Smooth muscle cell (in vitro differentiated cells): ENCODE results near the gene NFATC1. TPM values are rescaled to one million over a fixed set of nuclear protein-coding genes. Genes with fewer than 3 reads are reported as not detected.

Experiments used
- DNase-seq: peaks from one replicate; lab custom pipeline; 2025; ENCODE audit not compliant: unreplicated experiment; lab: John Stamatoyannopoulos, UW
- H2AFZ ChIP-seq: fragments of 200-600 bp; sonication (generic); 2 replicates; pipeline ENCODE4 v1.6.0; 2016; ENCODE audit warnings: antibody characterized with exemption, low read depth, mild to moderate bottlenecking
- H3F3A ChIP-seq: fragments of 200-600 bp; sonication (generic); 2 replicates; pipeline ENCODE4 v1.6.0; 2017; ENCODE audit warnings: antibody characterized with exemption, low read depth
- H3K27ac ChIP-seq: fragments of 200-600 bp; sonication (generic); 2 replicates; pipeline ENCODE4 v1.5.1; 2016; ENCODE audit warnings: low read depth, mild to moderate bottlenecking
- H3K27me3 ChIP-seq: fragments of 200-600 bp; sonication (generic); 2 replicates; pipeline ENCODE4 v1.6.1; 2016; ENCODE audit warnings: low read depth, mild to moderate bottlenecking
- H3K36me3 ChIP-seq: fragments of 200-600 bp; sonication (generic); 2 replicates; pipeline ENCODE4 v1.5.1; 2016; ENCODE audit warnings: low read depth
- H3K4me1 ChIP-seq: fragments of 200-600 bp; sonication (generic); 2 replicates; pipeline ENCODE4 v1.5.1; 2016; ENCODE audit warnings: low read depth
- H3K4me2 ChIP-seq: fragments of 200-600 bp; sonication (generic); 2 replicates; pipeline ENCODE4 v1.6.0; 2016; ENCODE audit warnings: mild to moderate bottlenecking
- H3K4me3 ChIP-seq: fragments of 200-600 bp; sonication (generic); 2 replicates; pipeline ENCODE4 v1.5.1; 2016; ENCODE audit warnings: mild to moderate bottlenecking
- H3K79me2 ChIP-seq: fragments of 200-600 bp; sonication (generic); 2 replicates; pipeline ENCODE4 v1.6.0; 2016; ENCODE audit warnings: low read depth, mild to moderate bottlenecking
- H3K9ac ChIP-seq: fragments of 200-600 bp; sonication (generic); 2 replicates; pipeline ENCODE4 v1.6.0; 2016; ENCODE audit warnings: low read depth
- H3K9me3 ChIP-seq: fragments of 200-600 bp; sonication (generic); replicated peaks from 2 replicates; pipeline ENCODE4 v1.5.1; 2016; ENCODE audit warnings: low read depth
- H4K20me1 ChIP-seq: fragments of 200-600 bp; sonication (generic); 2 replicates; pipeline ENCODE4 v1.6.0; 2016; ENCODE audit warnings: low read depth
- WGBS: methylation state at CpG from one replicate; pipeline ENCODE4 v1.1.7; 2016; ENCODE audit warnings: low lambda C conversion rate; 5-methylcytosine and 5-hydroxymethylcytosine counted together
- polyA plus RNA-seq: library from polyadenylated mRNA; unstranded; fragments of >200 nt; fragmentation: Nextera tagmentation; extraction: Ambion mirVana; gene quantifications from 2 replicates; pipeline ENCODE4 v1.2.1, GENCODE V29; 2016
- total RNA-seq: library from RNA; depleted of rRNA; stranded (reverse); fragments of >200 nt; gene quantifications from 2 replicates; pipeline ENCODE4 v1.2.3, GENCODE V29; 2014
- TF ChIP-seq, protein P1 (sequence below): fragments of 200-600 bp; sonication (generic); IDR thresholded peaks from 2 replicates; pipeline ENCODE4 v1.5.1; 2017; ENCODE audit warnings: borderline replicate concordance, mild to moderate bottlenecking, antibody characterized with exemption; ENCODE audit not compliant: insufficient read depth, poor library complexity, severe bottlenecking

NFATC1 gene
- total and polyA plus RNA-seq, 2 experiments from 2014 or later, result 13.1 to 19.2 TPM

DNA sequence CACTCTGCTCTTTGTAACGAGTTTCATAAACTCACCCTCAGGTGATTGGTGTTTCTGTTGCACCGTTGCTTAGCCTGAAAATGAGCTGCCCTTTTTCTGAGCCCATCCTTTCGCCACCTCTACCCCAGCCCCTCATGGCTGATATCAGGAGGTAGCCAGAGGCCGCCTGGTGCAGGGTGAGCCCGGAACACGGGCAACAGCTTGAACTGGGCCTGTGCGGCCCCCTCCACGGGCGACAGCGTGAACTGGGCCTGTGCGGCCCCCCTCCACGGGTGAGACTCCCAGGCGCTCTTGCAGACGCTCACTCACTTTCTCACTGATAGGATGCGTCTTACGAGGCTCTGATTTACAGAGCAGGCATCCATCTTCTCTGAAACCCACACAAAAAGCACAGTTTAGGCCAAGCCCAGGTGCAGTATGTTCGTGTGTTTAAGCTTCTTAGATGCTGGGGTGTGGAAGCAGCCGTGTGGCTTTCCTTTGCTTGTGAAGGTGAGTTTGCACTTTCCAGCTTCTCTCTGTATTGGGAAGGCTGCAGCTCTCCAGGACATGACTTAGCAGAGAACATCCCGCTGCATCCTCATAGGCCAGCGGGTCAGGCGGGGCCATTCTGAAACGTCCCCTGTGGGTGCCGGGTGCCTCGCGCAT lies 83.5 kb downstream of the NFATC1 start:
- Histone ChIP-seq H3K4me2 (no peak overlapping the region), H3K9me3 (no peaks in the 10 kb centered on the region), H3F3A (no peaks in the 10 kb centered on the region), H3K9ac (no peak overlapping the region), H2AFZ (no peak overlapping the region), H3K4me3 (no peak overlapping the region), H3K4me1 (peaks cover 2% of the 10 kb centered on the region), H3K79me2 (no peaks in the 10 kb centered on the region), H3K27ac (no peak overlapping the region), H4K20me1 (no peaks in the 10 kb centered on the region), H3K36me3 (no peaks in the 10 kb centered on the region), H3K27me3 (no peaks in the 10 kb centered on the region)
- 85% methylated on average over 25 of the region's 25 CpGs for WGBS
- no peak for DNase-seq
- TF ChIP-seq, protein P1, sequence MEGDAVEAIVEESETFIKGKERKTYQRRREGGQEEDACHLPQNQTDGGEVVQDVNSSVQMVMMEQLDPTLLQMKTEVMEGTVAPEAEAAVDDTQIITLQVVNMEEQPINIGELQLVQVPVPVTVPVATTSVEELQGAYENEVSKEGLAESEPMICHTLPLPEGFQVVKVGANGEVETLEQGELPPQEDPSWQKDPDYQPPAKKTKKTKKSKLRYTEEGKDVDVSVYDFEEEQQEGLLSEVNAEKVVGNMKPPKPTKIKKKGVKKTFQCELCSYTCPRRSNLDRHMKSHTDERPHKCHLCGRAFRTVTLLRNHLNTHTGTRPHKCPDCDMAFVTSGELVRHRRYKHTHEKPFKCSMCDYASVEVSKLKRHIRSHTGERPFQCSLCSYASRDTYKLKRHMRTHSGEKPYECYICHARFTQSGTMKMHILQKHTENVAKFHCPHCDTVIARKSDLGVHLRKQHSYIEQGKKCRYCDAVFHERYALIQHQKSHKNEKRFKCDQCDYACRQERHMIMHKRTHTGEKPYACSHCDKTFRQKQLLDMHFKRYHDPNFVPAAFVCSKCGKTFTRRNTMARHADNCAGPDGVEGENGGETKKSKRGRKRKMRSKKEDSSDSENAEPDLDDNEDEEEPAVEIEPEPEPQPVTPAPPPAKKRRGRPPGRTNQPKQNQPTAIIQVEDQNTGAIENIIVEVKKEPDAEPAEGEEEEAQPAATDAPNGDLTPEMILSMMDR, result no peak

DNA sequence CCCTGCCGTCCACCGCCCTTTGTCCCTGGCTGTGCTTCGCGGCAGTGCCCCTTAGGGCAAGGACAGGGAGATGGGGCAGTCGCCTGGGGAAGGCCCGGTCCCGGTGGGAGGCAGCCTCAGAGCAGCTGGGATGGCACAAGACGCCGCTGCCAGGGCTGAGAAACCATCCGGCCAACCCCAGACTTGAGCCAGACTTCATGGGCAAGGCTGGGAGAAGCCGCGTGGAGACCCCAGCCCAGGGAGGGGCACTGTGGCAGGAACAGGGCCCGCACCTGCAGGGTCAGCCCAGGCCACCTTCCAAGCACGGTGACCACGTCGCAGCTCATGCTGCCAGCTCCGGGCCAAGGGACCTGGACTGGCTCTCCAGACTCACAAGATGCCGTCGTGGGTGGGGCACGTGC lies 84.0 kb downstream of the NFATC1 start:
- H3K79me2 ChIP-seq, result no peaks in the 10 kb centered on the region
- no peak for DNase-seq
- no peak overlapping the region for H3K4me2 ChIP-seq
- H3K27me3 ChIP-seq, result no peaks in the 10 kb centered on the region
- H3K9ac ChIP-seq, result no peak overlapping the region
- H2AFZ ChIP-seq, result no peak overlapping the region
- H3F3A ChIP-seq, result no peaks in the 10 kb centered on the region
- TF ChIP-seq, protein P1, result no peak
- H4K20me1 ChIP-seq, result no peaks in the 10 kb centered on the region
- no peaks in the 10 kb centered on the region for H3K36me3 ChIP-seq
- peaks cover 7% of the 10 kb centered on the region for H3K4me1 ChIP-seq
- H3K27ac ChIP-seq, result no peak overlapping the region
- 94% methylated on average over 20 of the region's 20 CpGs for WGBS
- no peaks in the 10 kb centered on the region for H3K9me3 ChIP-seq
- H3K4me3 ChIP-seq, result no peak overlapping the region

DNA sequence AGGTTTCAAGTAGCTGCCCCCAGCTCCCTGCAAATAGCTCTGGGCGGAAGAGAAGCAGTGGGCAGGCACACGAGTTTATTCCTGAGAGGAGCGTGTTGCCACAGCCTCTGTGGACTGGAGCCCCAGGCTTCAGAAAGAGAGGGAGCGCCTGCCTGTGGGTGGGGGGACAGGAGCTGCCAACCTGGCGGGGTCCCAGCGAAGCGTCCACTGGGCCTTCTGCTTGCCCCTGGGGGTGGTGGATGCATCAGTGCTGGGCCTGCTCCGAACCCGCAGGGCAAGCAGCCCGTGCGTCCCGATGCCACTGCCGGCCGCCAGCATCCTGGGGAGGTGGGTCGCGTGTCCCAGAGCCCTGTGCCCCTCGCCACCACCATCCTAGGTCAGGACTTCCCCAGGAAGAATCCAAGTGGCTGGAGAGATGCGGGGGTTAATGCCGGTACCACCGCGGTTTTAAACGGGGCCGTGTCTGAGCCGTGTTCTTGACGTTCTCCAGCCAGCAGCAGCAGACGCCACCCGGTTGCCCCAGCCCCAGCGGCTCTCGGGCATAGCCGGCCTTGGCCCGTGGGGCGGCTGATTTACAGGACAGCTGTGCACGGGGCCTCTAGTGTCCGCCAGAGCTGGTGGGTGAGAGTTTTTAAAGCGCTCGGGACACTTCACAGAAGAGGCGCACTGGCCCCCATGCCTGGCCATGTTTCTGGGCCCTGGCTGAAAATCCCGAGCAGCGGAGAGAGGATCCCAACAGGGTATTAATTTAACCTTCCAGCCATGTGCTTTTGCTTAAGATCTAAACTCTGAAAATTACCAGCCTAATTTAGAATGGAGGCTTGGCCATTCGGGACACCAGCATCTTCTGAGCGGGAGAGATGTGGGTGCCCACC lies 84.7 kb downstream of the NFATC1 start:
- H3K27me3 ChIP-seq, result no peaks in the 10 kb centered on the region
- H3K4me1 ChIP-seq, result peaks cover 9% of the 10 kb centered on the region
- no peak for DNase-seq
- H3K79me2 ChIP-seq, result no peaks in the 10 kb centered on the region
- H3K27ac ChIP-seq, result no peak overlapping the region
- H3F3A ChIP-seq, result no peaks in the 10 kb centered on the region
- H2AFZ ChIP-seq, result no peak overlapping the region
- 85% methylated on average over 40 of the region's 41 CpGs for WGBS
- H3K9ac ChIP-seq, result no peak overlapping the region
- H3K36me3 ChIP-seq, result no peaks in the 10 kb centered on the region
- H3K4me3 ChIP-seq, result no peak overlapping the region
- no peak overlapping the region for H3K4me2 ChIP-seq
- TF ChIP-seq, protein P1, result no peak
- H3K9me3 ChIP-seq, result no peaks in the 10 kb centered on the region
- H4K20me1 ChIP-seq, result no peaks in the 10 kb centered on the region
